Measurements from ENCODE around the gene PBX1.

The PBX1 gene

GRCh38 chr1:164746632-164747031 lies 187.6 kb downstream of the PBX1 start:
- TF ChIP-seq CTCF (conservative IDR thresholded peaks at IDR 0.05), result no peak
- no peak overlapping the region for H3K27ac ChIP-seq

- TF ChIP-seq CTCF (conservative IDR thresholded peaks at IDR 0.05), result no peak
- H3K27ac ChIP-seq, result no peak overlapping the region
Measured at GRCh38 chr1:164748253-164748899, 189.4 kb downstream of the PBX1 start.

- no peak overlapping the region for H3K27ac ChIP-seq
- TF ChIP-seq CTCF (conservative IDR thresholded peaks at IDR 0.05), result no peak
Measured at GRCh38 chr1:164753521-164754077, 194.6 kb downstream of the PBX1 start.

- TF ChIP-seq CTCF (conservative IDR thresholded peaks at IDR 0.05), result no peak
- no peak overlapping the region for H3K27ac ChIP-seq
Measured at GRCh38 chr1:164754088-164754600, 195.2 kb downstream of the PBX1 start.

GRCh38 chr1:164755690-164756089 lies 196.7 kb downstream of the PBX1 start:
- no peak for TF ChIP-seq CTCF (conservative IDR thresholded peaks at IDR 0.05)
- no peak overlapping the region for H3K27ac ChIP-seq

- TF ChIP-seq CTCF (conservative IDR thresholded peaks at IDR 0.05), result no peak
- no peak overlapping the region for H3K27ac ChIP-seq
Measured at GRCh38 chr1:164756741-164757140, 197.8 kb downstream of the PBX1 start.

GRCh38 chr1:164757625-164758024 lies 198.6 kb downstream of the PBX1 start:
- no peak overlapping the region for H3K27ac ChIP-seq
- no peak for TF ChIP-seq CTCF (conservative IDR thresholded peaks at IDR 0.05)

Measured in VCaP (cell line).